ENCODE results near the gene SP100.
"Not testable (repeated sequence)": the region's sequence is repeated elsewhere in the genome, so short reads cannot be mapped to it uniquely, and the experiment has no call there.

Gene SP100

GRCh38 chr2:230472621-230473018 is 56.6 kb downstream of the SP100 start:
- peak; percentile 35 for DNase-seq

- no peak for DNase-seq
Measured at GRCh38 chr2:230473378-230473777, 57.4 kb downstream of the SP100 start.

GRCh38 chr2:230475143-230475542 is 59.1 kb downstream of the SP100 start:
- DNase-seq = no peak

- DNase-seq = no peak
Measured at GRCh38 chr2:230485801-230486341, 69.9 kb downstream of the SP100 start.

- DNase-seq = not testable (repeated sequence)
Measured at GRCh38 chr2:230491219-230491618, 75.2 kb downstream of the SP100 start.

- no peak for DNase-seq
Measured at GRCh38 chr2:230492107-230492506, 76.1 kb downstream of the SP100 start.

- no peak for DNase-seq
Measured at GRCh38 chr2:230494980-230495379, 79.0 kb downstream of the SP100 start.

- no peak for DNase-seq
Measured at GRCh38 chr2:230496891-230497290, 80.9 kb downstream of the SP100 start.

GRCh38 chr2:230498506-230499107 is 82.6 kb downstream of the SP100 start:
- DNase-seq = no peak

GRCh38 chr2:230502593-230502992 is 86.6 kb downstream of the SP100 start:
- no peak for DNase-seq

GRCh38 chr2:230503798-230504197 is 87.8 kb downstream of the SP100 start:
- DNase-seq = no peak

GRCh38 chr2:230505162-230505561 is 89.2 kb downstream of the SP100 start:
- no peak for DNase-seq

GRCh38 chr2:230512955-230513748 is 97.2 kb downstream of the SP100 start:
- DNase-seq = no peak

GRCh38 chr2:230520061-230520874 is 104.3 kb downstream of the SP100 start:
- no peak for DNase-seq

GRCh38 chr2:230520875-230521155 is 104.8 kb downstream of the SP100 start:
- DNase-seq = peak; percentile 59

GRCh38 chr2:230521386-230521785 is 105.4 kb downstream of the SP100 start:
- no peak for DNase-seq

GRCh38 chr2:230525682-230526081 is 109.7 kb downstream of the SP100 start:
- no peak for DNase-seq

GRCh38 chr2:230537531-230537976 is 121.6 kb downstream of the SP100 start:
- DNase-seq = no peak

GRCh38 chr2:230540332-230540731 is 124.3 kb downstream of the SP100 start:
- DNase-seq = no peak

GRCh38 chr2:230541934-230542380 is 126.0 kb downstream of the SP100 start:
- DNase-seq = no peak

- DNase-seq = no peak
Measured at GRCh38 chr2:230542751-230543150, 126.8 kb downstream of the SP100 start.

- no peak for DNase-seq
Measured at GRCh38 chr2:230552181-230552580, 136.2 kb downstream of the SP100 start.

GRCh38 chr2:230557065-230557464 is 141.1 kb downstream of the SP100 start:
- DNase-seq = no peak

All from fibroblast of upper back skin (primary cell).